H1 (cell line): Measurements from ENCODE around the gene KCNJ5. TPM values are rescaled to one million over a fixed set of nuclear protein-coding genes. Genes with fewer than 3 reads are reported as not detected.

Experiments
- CTCF ChIA-PET: fragments of 300-600 bp; sonication (Branson Sonifier 250); formaldehyde crosslinking; loops from one replicate; lab custom pipeline; 2021; ENCODE audit not compliant: partially characterized antibody; lab: Charles Lee
- POLR2A ChIA-PET: fragments of 300-600 bp; sonication (Branson Sonifier 250); formaldehyde crosslinking; loops from one replicate; lab custom pipeline; 2021; ENCODE audit warnings: inconsistent platforms; ENCODE audit not compliant: partially characterized antibody; lab: Charles Lee
- DNase-seq, 2 experiments: peaks; one replicate each; pipeline versions ENCODE4 v3.0.0 to v3.0.0-alpha.2; 2010 to 2022; ENCODE audit warnings: low spot score in 2 of 2, low read depth in 1 of 2, mixed read lengths in 1 of 2
- FAIRE-seq: peaks from 2 replicates; lab custom pipeline; 2011; peaks lifted over from hg19 to GRCh38; lab: Jason Lieb, UNC
- H2AFZ ChIP-seq: 2 replicates; pipeline ENCODE4 v1.8.1; 2012; ENCODE audit warnings: low read length, inconsistent platforms
- H2AK5ac ChIP-seq: 2 replicates; pipeline ENCODE4 v1.6.1; 2013; ENCODE audit warnings: low read depth, low read length
- H2BK120ac ChIP-seq: replicated peaks from 2 replicates; pipeline ENCODE3; 2013; ENCODE audit warnings: low read depth, low read length, inconsistent platforms
- H2BK12ac ChIP-seq: 2 replicates; pipeline ENCODE4 v1.6.1; 2013; ENCODE audit warnings: low read depth, low read length
- H2BK15ac ChIP-seq: 2 replicates; pipeline ENCODE4 v1.6.1; 2013; ENCODE audit warnings: low read length
- H2BK20ac ChIP-seq: 2 replicates; pipeline ENCODE4 v1.6.1; 2013; ENCODE audit warnings: low read length
- H2BK5ac ChIP-seq: 2 replicates; pipeline ENCODE4 v1.6.1; 2013; ENCODE audit warnings: low read depth, low read length
- H3K14ac ChIP-seq: 2 replicates; pipeline ENCODE4 v1.6.1; 2013; ENCODE audit warnings: inconsistent platforms; ENCODE audit not compliant: insufficient read length
- H3K18ac ChIP-seq: 2 replicates; pipeline ENCODE4 v1.6.1; 2013; ENCODE audit warnings: low read length; ENCODE audit errors: extremely low read depth
- H3K23ac ChIP-seq: 2 replicates; pipeline ENCODE4 v1.6.1; 2013; ENCODE audit warnings: inconsistent platforms; ENCODE audit not compliant: insufficient read length
- H3K23me2 ChIP-seq: 2 replicates; pipeline ENCODE4 v1.6.1; 2013; ENCODE audit warnings: low read depth, low read length
- H3K27ac ChIP-seq: 2 replicates; pipeline ENCODE4 v1.6.1; 2011; ENCODE audit warnings: low read depth, low read length, inconsistent platforms
- H3K27me3 ChIP-seq, 4 experiments: replicated peaks in 1 of 4; 1 replicate in 1 of 4; 2 replicates in 3 of 4; pipeline versions ENCODE4 v1.6.1 to v1.8.1; 2011 to 2013; ENCODE audit warnings: low read length in 3 of 4, mild to moderate bottlenecking in 3 of 4, inconsistent platforms in 2 of 4, mixed read lengths in 2 of 4, moderate library complexity in 1 of 4; ENCODE audit not compliant: control insufficient read depth in 3 of 4, insufficient read depth in 3 of 4; ENCODE audit errors: extremely low read depth in 1 of 4
- H3K36me3 ChIP-seq, 4 experiments: 2 replicates each; pipeline versions ENCODE4 v1.6.1 to v1.8.1; 2011 to 2013; ENCODE audit warnings: mild to moderate bottlenecking in 4 of 4, low read length in 3 of 4, moderate library complexity in 2 of 4, control low read depth in 1 of 4, inconsistent platforms in 1 of 4; ENCODE audit not compliant: insufficient read depth in 4 of 4, control insufficient read depth in 2 of 4
- H3K4ac ChIP-seq: replicated peaks from 2 replicates; pipeline ENCODE3; 2013; ENCODE audit warnings: low read length, low read depth, mixed read lengths, inconsistent platforms; ENCODE audit not compliant: insufficient read length
- H3K4me1 ChIP-seq, 4 experiments: replicated peaks in 1 of 4; 1 replicate in 1 of 4; 2 replicates in 3 of 4; pipeline versions ENCODE4 v1.6.1 to v1.8.1; 2011 to 2013; ENCODE audit warnings: low read length in 3 of 4, inconsistent platforms in 2 of 4, mixed read lengths in 1 of 4; ENCODE audit not compliant: insufficient read depth in 4 of 4, control insufficient read depth in 3 of 4
- H3K4me2 ChIP-seq, 2 experiments: 2 replicates each; pipeline versions ENCODE4 v1.6.1 to v1.8.1; 2011 to 2013; ENCODE audit warnings: low read depth in 2 of 2, low read length in 2 of 2, control low read depth in 1 of 2, inconsistent platforms in 1 of 2, mild to moderate bottlenecking in 1 of 2; ENCODE audit not compliant: insufficient read depth in 1 of 2
- H3K4me3 ChIP-seq, 4 experiments: fragments of 200-600, 300-600 bp in 1 of 4; sonication (generic), shearing (Covaris generic), sonication (Bioruptor Twin) in 1 of 4; 2 replicates each; pipeline versions ENCODE4 v1.5.1 to v1.8.1; 2011 to 2016; ENCODE audit warnings: low read length in 4 of 4, low read depth in 3 of 4, control low read depth in 2 of 4, inconsistent platforms in 2 of 4, mild to moderate bottlenecking in 2 of 4, mixed read lengths in 1 of 4, moderate library complexity in 1 of 4; ENCODE audit not compliant: insufficient read depth in 2 of 4; ENCODE audit errors: extremely low read depth in 1 of 4
- H3K56ac ChIP-seq: replicated peaks from 2 replicates; pipeline ENCODE3; 2013; ENCODE audit warnings: low read depth, mild to moderate bottlenecking, mixed read lengths, low read length, inconsistent platforms; ENCODE audit not compliant: insufficient read length
- H3K79me1 ChIP-seq: 2 replicates; pipeline ENCODE4 v1.6.1; 2013; ENCODE audit warnings: low read depth, low read length, control low read depth
- H3K79me2 ChIP-seq, 2 experiments: 2 replicates each; pipeline versions ENCODE4 v1.6.1 to v1.8.1; 2012 to 2013; ENCODE audit warnings: low read length in 2 of 2, mild to moderate bottlenecking in 2 of 2, inconsistent platforms in 1 of 2; ENCODE audit not compliant: insufficient read depth in 2 of 2, control insufficient read depth in 1 of 2
- H3K9ac ChIP-seq, 4 experiments: replicated peaks in 1 of 4; 1 replicate in 1 of 4; 2 replicates in 3 of 4; pipeline versions ENCODE4 v1.6.1 to v1.8.1; 2011 to 2013; ENCODE audit warnings: low read depth in 3 of 4, low read length in 3 of 4, control low read depth in 2 of 4, mild to moderate bottlenecking in 2 of 4, moderate library complexity in 2 of 4, inconsistent platforms in 1 of 4; ENCODE audit errors: extremely low read depth in 1 of 4
- H3K9me3 ChIP-seq, 2 experiments: 2 replicates each; pipeline versions ENCODE4 v1.6.1 to v1.8.1; 2012 to 2013; ENCODE audit warnings: mild to moderate bottlenecking in 2 of 2, moderate library complexity in 2 of 2, control low read depth in 1 of 2, inconsistent platforms in 1 of 2, low read depth in 1 of 2, low read length in 1 of 2, mixed read lengths in 1 of 2; ENCODE audit not compliant: insufficient read depth in 2 of 2
- H4K20me1 ChIP-seq, 2 experiments: replicated peaks in 1 of 2; 2 replicates each; pipeline versions ENCODE3 to v1.8.1; 2011 to 2013; ENCODE audit warnings: inconsistent platforms in 2 of 2, low read length in 2 of 2, mild to moderate bottlenecking in 1 of 2; ENCODE audit not compliant: insufficient read depth in 2 of 2, control insufficient read depth in 1 of 2
- H4K5ac ChIP-seq: 2 replicates; pipeline ENCODE4 v1.6.1; 2013; ENCODE audit warnings: low read length, low read depth, mixed read lengths, inconsistent platforms; ENCODE audit not compliant: insufficient read length
- H4K8ac ChIP-seq: 2 replicates; pipeline ENCODE4 v1.8.0; 2013; ENCODE audit warnings: mild to moderate bottlenecking, moderate library complexity, low read length, inconsistent platforms; ENCODE audit not compliant: insufficient read depth; ENCODE audit errors: extremely low read depth
- H4K91ac ChIP-seq: replicated peaks from 2 replicates; pipeline ENCODE3; 2013; ENCODE audit warnings: low read length, mixed read lengths, inconsistent platforms; ENCODE audit not compliant: insufficient read length
- BACH1 ChIP-seq: IDR thresholded peaks from 2 replicates; pipeline ENCODE4 v1.6.1; 2012; ENCODE audit warnings: low read length, improper control_type of control experiment
- BCL11A ChIP-seq, 2 experiments: IDR thresholded peaks; one replicate each; pipeline ENCODE4 v1.6.1; 2011; ENCODE audit warnings: low read depth in 2 of 2, low read length in 2 of 2, mild to moderate bottlenecking in 2 of 2
- CBX5 ChIP-seq: fragments of 300-800, 300-1000 bp; sonication (generic); IDR thresholded peaks from 2 replicates; pipeline ENCODE4 v1.7.1; 2016; ENCODE audit warnings: antibody characterized with exemption, low read length, low read depth
- CREB1 ChIP-seq: IDR thresholded peaks from 2 replicates; pipeline ENCODE4 v1.6.1; 2012; ENCODE audit warnings: inconsistent platforms
- EGR1 ChIP-seq: IDR thresholded peaks from 2 replicates; pipeline ENCODE4 v1.6.1; 2011; ENCODE audit warnings: low read depth, low read length, borderline replicate concordance
- EP300 ChIP-seq, 2 experiments: IDR thresholded peaks; 1 replicate in 1 of 2; 2 replicates in 1 of 2; pipeline ENCODE4 v1.6.1; 2011 to 2012; ENCODE audit warnings: low read depth in 2 of 2, low read length in 2 of 2, mild to moderate bottlenecking in 2 of 2, borderline replicate concordance in 1 of 2, inconsistent platforms in 1 of 2, moderate library complexity in 1 of 2
- EZH2 ChIP-seq: fragments of 200-600 bp; sonication (generic); IDR thresholded peaks from 2 replicates; pipeline ENCODE4 v1.7.1; 2012; ENCODE audit warnings: low read depth, mild to moderate bottlenecking, moderate library complexity, low read length, inconsistent platforms; ENCODE audit not compliant: severe bottlenecking
- FOSL1 ChIP-seq: IDR thresholded peaks from 2 replicates; pipeline ENCODE4 v1.6.1; 2011; ENCODE audit warnings: mild to moderate bottlenecking, low read depth, low read length, moderate library complexity; ENCODE audit not compliant: insufficient read depth
- JUND ChIP-seq: IDR thresholded peaks from 2 replicates; pipeline ENCODE4 v1.6.1; 2011; ENCODE audit warnings: mild to moderate bottlenecking, improper control_type of control experiment, low read length
- NRF1 ChIP-seq: IDR thresholded peaks from 2 replicates; pipeline ENCODE4 v1.6.1; 2011; ENCODE audit warnings: mild to moderate bottlenecking, low read depth, low read length, improper control_type of control experiment
- SUZ12 ChIP-seq: fragments of 200-600 bp; sonication (generic); IDR thresholded peaks from 2 replicates; pipeline ENCODE4 v1.6.1; 2012; ENCODE audit warnings: mild to moderate bottlenecking, inconsistent platforms, low read length, moderate library complexity, mixed read lengths
- WGBS, 2 experiments: shearing (Covaris generic) in 1 of 2; methylation state at CpG; one replicate each; pipeline versions ENCODE4 v1.1.6 to v1.1.7; 2013 to 2015; ENCODE audit warnings: low lambda C conversion rate in 2 of 2, mixed read lengths in 2 of 2, inconsistent platforms in 1 of 2, low coverage in 1 of 2, missing lambda C conversion rate in 1 of 2; ENCODE audit not compliant: insufficient replicate concordance in 2 of 2, insufficient coverage in 1 of 2, insufficient read length in 1 of 2; ENCODE audit errors: extremely low coverage in 1 of 2, missing lambda C conversion rate in 1 of 2; 5-methylcytosine and 5-hydroxymethylcytosine counted together
- polyA plus RNA-seq, 7 experiments: library from polyadenylated mRNA; depleted of rRNA in 3 of 7; stranded (reverse) in 5 of 7; unstranded in 2 of 7; fragments of >200 nt in 5 of 7; fragments of 200-250 nt in 2 of 7; gene quantifications; 1 replicate in 5 of 7; 2 replicates in 1 of 7; 4 replicates in 1 of 7; pipeline versions ENCODE4 v1.2.1 to v1.2.3, GENCODE V29; 2011 to 2013; ENCODE audit warnings: missing spikeins in 2 of 7, mixed read lengths in 2 of 7
- total RNA-seq: library from RNA; stranded (reverse); fragmentation: NEBNext Ultra II Directional; extraction: Animal tissue kit (Norgen Biotek cat#: 25700); gene quantifications from 2 replicates; pipeline ENCODE4 v1.2.1, GENCODE V29; 2021

Gene KCNJ5
- total and polyA plus RNA-seq, 2 of the 8 experiments (the other 6 are each of a cell fraction or from before 2014, with no cell fraction given), result 0.05 TPM; not detected in 1

- CTCF ChIA-PET, result interaction anchor here (0.8 to 14.9 kb wide), 8 partner anchors 11 to 49 kb away, joined by 3 to 332 read pairs (median 26); partner anchors contain the start of genes KCNJ5 and TP53AIP1
- Histone ChIP-seq H3K36me3 (no peaks in the 10 kb centered on the region), H4K5ac (no peak overlapping the region), H3K79me2 (no peaks in the 10 kb centered on the region), H3K4me3 (no peak overlapping the region), H2BK15ac (no peak overlapping the region), H3K56ac (no peak overlapping the region), H3K4me1 (peaks cover 11 to 16% (median 13%) of the 10 kb centered on the region in 4 experiments), H2AFZ (no peak overlapping the region), H2AK5ac (no peak overlapping the region), H3K4ac (no peak overlapping the region), H3K27ac (no peak overlapping the region), H3K27me3 (peaks cover 25 to 47% (median 41%) of the 10 kb centered on the region in 4 experiments), H3K18ac (no peak overlapping the region), H3K79me1 (no peaks in the 10 kb centered on the region), H4K91ac (no peak overlapping the region), H4K8ac (no peak overlapping the region), H3K14ac (no peak overlapping the region), H4K20me1 (peaks cover 0 to 7% of the 10 kb centered on the region in 2 experiments), H3K23ac (no peak overlapping the region), H2BK12ac (no peak overlapping the region), H2BK5ac (no peak overlapping the region), H2BK20ac (no peak overlapping the region), H3K9ac (no peak overlapping the region), H3K9me3 (peaks cover 0 to 4% of the 10 kb centered on the region in 2 experiments; a peak in 2 of 4 replicates), H3K23me2 (peaks cover 4% of the 10 kb centered on the region; the same call in 1 of the 2 replicates), H2BK120ac (no peak overlapping the region), H3K4me2 (no peak overlapping the region)
- no peak for FAIRE-seq
- POLR2A ChIA-PET, result no interaction called here
- WGBS, 2 experiments, result 93% methylated on average over 4 of the region's 4 CpGs; no CpG with 5 or more reads in 1 of the 2 experiments
- no peak for DNase-seq
- TF ChIP-seq BACH1, result no peak
- no peak for TF ChIP-seq BCL11A (IDR thresholded peaks at IDR 0.05; ENCODE audit: low read depth in 2 of 2, low read length in 2 of 2)
- TF ChIP-seq CBX5, result no peak
- TF ChIP-seq EP300 (IDR thresholded peaks at IDR 0.05; ENCODE audit: borderline replicate concordance in 1 of 2, low read depth in 2 of 2, low read length in 2 of 2), result no peak
- TF ChIP-seq CREB1, result no peak
- TF ChIP-seq FOSL1, result no peak
- no peak for TF ChIP-seq EZH2
- TF ChIP-seq NRF1, result no peak
- no peak for TF ChIP-seq EGR1
- no peak for TF ChIP-seq JUND
- no peak for TF ChIP-seq SUZ12
Observed at GRCh38 chr11:128907585-128907984, 16.4 kb downstream of the KCNJ5 start.
